ENCODE data around the gene MYOZ2.

- TF ChIP-seq POLR2A (IDR thresholded peaks at IDR 0.05; ENCODE audit: low read length) (no peak), GATA1 (IDR thresholded peaks at IDR 0.05; ENCODE audit: low read depth, low read length) (no peak)
Observed at GRCh38 chr4:119218093-119218492, 82.5 kb downstream of the MYOZ2 start.

Measured in erythroblast (primary cell).